Ramos (cell line): ENCODE results near the gene POU2F3.

Experiments
- in situ Hi-C: fragments of 300-500 bp; cut with MboI; formaldehyde crosslinking; loops from one replicate; pipeline ENCODE4 v1.14.3; 2022; ENCODE audit warnings: low sequenced_read_pairs; ENCODE audit not compliant: unreplicated experiment

The POU2F3 gene

DNA sequence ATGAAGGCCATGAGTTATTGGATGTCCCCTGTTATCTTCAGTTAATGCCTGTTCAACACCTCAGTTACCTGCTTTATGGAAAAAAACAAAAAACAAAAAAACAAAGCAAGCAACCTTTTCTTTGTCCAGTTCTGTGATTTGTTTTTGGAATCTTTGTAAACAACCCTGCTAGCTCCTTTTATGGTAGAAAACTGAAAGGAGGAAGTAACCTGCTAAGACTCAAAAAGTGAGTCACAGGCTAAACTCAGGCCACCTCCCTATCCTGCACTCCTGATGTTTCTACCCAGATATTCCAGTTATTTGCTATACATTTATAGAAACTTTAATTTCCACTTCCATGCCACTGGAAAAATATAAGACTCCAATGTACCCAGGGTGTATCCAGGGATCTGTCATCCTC, 64.6 kb downstream of the POU2F3 start:
- in situ Hi-C loops: no loop called here

DNA sequence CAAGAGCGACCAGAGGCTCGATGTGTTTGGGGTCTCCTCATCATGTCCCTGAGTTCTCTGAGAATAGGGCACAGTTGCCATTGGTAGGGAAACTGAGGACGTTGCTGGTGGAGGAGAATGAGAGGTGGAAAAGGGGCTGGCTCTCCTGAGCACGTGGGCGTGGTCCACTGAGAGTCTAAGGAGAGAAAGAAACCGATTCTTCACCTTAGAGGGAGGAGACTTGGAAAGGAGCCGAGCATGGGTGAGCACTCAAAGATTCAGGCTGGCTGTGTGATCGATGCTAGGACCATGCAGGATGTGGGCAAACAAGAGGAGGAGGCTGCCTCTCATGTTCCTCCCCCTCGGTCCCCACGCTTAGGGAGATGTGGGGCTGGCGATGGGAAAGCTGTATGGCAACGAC, 65.3 kb downstream of the POU2F3 start:
- in situ Hi-C loops: no loop called here

DNA sequence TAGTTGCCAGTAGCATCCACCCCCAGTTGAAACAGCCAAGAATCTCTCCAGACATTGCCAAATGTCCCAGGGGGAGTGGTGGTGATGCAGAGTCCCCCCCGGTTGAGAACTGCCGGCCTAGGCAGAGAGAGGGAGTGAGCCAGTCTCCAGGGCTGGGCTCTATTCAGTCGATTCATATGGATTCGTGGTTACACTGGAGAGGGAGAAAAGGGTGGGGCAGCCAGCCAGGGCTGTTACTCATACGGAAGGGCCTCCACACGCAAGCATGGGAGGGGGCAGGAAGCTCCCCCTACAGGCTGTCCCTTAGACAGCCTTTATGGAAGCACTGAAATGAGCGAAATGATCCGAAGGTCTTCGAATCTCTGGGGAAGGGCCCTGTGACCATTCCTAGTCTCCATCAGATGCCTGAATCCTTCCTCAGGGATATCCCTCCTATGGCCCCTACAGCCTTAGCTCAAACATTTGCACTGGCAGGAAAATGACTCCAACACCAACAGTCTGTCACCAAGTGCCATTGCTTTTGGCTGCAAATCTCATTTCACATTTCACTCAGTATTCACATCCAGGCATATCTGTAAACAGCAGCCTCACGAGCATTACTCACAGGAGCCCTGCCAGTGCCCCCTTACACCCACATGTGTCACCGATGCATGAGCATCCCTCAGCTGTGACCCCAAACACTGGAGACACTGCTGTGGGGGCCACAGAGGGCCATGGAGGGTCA, 66.7 kb downstream of the POU2F3 start:
- in situ Hi-C loops: no loop called here

DNA sequence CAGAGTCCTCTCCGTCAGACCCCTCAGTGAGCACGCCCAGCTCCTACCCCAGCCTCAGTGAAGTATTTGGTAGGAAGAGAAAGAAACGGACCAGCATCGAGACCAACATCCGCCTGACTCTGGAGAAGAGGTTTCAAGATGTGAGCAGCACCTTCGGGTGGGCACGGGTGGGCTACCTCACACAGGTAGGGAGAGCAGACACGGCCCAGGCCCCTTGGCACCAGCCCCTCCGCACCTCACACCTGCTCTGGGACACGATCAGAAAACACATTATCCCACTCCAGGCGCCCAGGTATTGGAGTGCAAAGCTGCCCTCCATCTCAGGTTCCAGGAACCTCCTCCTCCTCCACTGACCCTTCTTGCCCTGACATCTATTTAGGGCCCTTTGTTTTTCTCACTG, 67.5 kb downstream of the POU2F3 start:
- in situ Hi-C loops: no loop called here

DNA sequence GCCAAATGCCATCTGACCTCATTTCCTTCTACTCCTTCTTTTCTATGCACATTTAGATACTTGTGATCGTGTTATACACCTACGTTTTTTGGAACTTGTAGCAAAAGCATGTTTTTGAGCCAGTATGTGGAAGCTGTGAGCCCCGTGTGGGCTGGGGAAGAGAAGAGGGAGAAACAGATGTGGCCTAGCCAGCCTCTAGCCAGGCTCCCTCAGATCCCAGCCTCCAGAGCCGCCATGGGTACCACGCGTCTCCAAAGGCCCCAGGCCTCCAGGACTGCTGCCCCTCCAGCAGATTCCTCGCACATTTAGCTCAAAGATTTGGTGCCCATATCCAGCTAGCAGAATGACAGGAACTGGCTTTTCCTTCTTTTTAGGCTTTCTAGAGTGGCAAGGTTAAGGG, 68.1 kb downstream of the POU2F3 start:
- in situ Hi-C loops: no loop called here

DNA sequence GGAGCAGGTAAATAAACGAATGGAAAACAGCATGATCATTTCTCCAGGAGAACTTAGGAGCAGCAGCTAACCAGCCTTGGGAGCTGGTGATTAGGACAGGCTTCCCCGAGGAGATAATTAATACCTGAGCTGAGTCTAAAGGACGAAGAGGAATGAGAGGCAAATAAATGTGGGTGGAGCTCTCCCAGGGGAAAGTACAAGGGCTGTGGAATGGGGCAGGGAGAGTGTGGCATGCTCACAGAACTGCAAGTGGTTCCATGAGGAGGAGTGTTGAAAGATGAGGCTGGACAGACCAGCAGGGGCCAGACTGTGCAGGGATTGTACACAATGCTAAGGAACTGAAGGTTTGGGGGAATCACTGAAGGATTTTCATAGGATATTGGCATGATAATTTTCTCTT, 70.9 kb downstream of the POU2F3 start:
- in situ Hi-C loops: no loop called here

DNA sequence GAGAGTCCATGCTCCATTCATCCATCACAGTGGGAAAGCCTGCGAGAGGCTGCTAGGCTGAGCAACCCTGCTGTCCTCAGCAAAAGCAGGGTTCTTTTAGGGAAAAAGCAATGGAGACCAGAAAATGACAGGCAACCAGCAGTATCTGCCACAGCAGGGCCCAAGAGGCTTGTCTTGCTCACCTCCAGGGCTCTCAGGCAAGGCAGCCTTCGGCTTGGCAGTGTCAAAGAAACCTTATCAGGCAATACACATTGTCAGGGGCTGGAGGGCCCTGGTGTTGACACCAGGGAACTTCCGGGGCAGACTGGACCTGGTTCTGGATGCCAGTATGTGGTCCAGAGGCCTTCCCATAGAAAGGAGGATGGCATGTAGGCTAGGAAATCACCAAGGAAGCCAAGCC, 74.9 kb downstream of the POU2F3 start:
- in situ Hi-C loops: no loop called here

DNA sequence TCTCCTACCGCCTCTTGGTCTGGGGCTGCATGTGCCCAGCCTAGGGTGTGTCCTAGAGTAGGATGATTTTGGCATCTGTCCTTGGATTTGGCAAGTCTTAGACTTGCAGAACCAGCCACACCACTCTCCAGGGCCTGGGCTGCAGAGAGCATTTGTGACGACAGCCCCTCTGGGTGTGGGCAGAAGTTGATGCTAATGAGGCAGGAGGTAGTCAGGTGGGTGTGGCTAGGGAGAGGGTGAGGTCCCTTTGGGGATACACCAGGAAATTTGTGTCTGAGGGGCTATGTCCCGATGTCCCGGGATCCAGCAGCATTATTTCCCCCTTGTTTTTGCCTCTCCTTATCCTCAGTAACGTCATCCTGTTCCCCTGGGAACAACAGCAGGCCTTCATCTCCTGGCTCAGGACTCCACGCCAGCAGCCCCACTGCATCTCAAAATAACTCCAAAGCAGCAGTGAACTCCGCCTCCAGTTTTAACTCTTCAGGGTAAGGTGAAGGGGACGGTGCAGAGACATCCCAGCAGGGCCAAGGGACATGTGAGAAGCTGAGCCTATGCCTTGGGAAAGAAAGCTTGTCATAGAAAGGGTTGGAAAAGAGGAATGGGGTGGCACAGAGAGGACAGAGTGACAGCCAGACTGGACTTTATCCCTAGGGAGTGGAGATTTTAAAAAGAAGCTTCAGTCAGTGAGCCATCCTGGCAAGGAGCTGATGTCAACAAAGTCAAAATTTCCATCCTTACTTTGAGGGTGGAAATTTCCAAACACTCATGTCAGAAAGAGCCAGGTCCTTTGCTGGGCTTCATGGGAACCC, 77.1 kb downstream of the POU2F3 start:
- in situ Hi-C loops: no loop called here

DNA sequence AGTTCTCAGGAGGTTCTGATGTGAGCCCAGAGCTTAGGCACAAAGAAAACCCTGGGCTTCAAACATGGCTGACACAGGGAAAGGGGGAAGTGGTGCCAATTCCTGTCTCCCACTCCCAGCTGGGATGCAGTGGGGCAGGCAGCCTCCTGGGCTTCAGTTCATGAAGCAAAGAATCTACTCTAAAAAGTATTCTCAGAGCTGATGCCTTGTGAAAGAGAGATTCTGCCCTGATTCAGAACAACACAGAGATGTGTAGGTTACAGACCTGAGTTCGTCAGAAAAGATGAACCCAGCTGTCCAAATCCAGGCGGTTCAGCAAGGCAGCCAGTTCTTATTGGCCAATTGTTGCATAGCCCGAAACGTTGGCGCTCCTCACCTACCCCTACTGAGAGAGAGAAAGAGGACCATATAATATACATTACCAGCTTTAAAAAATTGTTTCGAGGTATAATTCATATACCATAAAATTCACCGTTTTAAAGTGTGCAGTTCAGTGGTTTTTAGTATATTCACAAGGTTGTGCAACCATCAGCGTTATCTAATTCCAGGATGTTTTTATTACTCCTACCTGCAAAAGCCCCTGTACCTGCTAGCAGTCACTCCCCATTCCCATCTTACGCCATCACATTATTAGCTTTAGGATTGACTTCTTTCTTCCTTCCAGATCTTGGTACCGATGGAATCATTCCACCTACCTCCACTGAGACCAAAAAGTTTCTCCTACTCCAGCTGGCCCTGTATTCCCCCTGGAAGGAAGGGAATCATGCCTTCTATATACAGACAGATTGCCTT, 77.9 kb downstream of the POU2F3 start:
- in situ Hi-C loops: no loop called here

DNA sequence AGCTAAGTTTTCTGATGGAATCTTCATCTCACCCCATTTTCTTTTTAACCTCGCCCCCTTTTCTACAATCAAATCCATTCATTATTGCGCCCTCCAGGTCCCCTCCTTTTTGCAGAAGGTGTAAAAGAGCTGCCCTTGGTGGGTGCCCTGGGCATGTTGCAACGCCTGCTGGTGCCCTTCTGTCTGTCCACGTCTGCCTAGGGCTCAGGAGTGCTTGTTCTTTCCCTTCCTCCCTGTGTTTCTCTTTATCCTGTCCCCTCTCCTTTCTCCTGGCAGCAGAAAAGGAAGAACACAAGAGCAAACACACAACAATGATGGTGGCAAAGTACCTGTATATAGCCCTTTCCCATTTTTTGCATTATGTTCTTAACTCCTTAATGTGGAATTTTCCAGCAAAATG, 79.0 kb downstream of the POU2F3 start:
- in situ Hi-C loops: no loop called here

DNA sequence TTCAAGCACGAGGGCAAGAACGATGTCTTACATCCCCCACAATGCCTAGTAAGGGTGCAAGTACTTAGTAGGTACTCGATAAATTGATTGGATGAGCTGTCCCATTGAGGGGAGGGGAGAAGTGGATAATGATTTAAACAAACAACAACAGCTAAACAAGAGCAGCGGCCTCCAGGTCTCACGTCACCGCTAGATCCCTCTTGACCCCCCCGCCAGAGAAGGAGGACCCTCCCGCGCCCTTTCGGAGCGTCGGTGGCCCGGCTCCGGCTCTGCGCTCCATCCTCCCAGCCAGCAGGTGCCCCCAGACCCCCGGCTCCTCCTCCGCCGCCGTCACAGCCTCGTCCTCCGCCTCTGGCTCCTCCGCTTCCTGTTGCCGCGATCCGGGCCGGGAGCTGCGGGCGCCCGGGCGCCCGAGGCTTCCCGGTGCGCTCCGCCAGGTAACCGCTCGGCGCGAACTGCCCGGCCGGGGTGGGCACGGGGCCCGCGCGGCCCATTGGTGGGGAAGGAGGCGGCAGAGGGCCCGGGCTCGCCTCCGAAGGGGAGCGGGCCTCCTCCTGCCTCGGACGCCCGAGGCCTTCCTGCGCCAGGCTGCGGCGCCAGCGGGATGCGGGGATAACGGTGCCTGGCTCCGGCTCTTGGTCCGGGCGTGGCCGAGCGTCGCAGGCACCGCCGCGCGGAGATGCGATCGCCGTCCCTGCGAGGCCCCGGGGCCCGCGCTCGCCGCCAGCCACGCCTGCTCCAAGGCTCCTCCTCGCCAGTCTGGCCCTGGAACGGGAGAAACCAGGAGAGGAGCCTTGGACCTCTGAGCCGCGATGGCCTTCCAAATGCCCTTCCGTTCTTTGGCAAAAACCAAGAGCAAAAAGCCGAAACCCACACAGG, 85.2 kb downstream of the POU2F3 start, which contains the start of gene TLCD5:
TLCD5 (plus strand) TSS at position 368 of the 879 bp plus-strand sequence. CDS start 2,143 bp downstream, outside the sequence.
- in situ Hi-C loops: no loop called here

DNA sequence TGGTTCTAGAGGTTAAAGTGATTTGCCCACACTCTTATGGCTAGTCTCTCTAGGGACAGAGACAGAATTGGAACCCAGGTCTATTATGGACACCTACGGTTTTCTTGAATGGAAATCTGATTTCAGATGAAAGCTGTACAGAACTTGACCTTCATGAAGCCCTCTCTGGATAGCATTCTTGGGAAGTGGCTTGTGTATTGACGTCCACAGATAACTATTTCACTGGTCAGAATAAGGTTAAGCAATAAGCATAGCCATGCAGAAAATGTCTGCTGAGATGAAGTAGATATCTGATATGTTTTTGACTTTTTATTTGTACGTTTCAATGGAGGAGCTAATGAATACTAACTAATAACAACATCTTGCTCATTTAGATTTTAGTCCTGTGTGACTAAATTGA, 86.3 kb downstream of the POU2F3 start:
- in situ Hi-C loops: no loop called here

DNA sequence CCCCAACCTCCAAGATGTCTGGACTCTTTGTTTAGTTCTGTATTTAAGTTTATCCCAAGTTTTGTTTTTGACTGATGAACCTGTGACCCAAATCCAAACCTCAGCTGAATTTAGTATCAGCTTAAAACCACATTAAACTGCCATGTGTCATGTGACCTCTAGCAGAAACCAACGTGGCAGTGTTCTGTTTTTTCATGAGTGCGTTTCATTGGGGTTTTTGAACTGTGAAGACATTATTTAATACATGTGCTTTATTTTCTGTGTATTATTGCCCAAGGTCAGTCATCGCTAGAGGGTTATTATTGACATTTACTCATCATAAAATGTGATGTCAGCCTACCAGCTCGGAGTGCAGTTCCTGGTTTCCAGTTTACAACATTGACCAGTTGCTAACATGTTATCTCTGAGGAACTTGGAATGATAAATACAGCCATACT, 86.9 kb downstream of the POU2F3 start:
- in situ Hi-C loops: no loop called here

DNA sequence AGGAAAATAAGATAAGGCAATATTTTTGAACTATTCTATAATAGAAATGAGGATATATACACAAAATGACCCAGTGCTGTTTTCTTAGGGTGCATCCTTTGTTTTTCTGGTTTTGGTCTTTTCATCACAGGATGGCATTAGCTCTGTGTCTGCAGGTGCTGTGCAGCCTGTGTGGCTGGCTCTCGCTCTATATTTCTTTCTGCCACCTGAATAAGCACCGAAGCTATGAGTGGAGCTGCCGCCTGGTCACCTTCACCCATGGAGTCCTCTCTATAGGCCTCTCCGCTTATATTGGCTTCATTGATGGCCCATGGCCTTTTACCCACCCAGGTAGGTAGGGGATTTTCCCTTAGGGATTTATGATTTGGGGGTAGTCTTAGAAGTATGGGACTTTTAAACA, 87.4 kb downstream of the POU2F3 start:
- in situ Hi-C loops: no loop called here

DNA sequence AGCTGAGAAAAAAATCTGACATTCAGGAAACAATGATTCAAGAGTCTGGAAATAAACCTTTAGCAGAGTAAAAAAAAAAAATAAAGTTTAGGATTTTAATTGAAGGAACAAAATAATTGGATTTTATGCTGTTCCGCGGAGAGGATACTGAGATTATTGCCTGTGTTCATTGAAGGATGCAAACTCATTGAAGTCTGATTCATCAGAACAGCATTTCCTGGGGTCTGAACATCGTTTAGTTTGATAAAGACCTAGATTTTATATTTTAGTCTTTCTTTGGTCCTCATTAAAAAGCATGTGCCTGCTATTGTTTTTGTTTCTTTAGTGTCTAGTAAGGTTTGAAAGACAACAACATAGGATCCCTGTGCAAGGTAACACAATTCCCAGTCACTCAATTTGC, 89.6 kb downstream of the POU2F3 start:
- in situ Hi-C loops: no loop called here

DNA sequence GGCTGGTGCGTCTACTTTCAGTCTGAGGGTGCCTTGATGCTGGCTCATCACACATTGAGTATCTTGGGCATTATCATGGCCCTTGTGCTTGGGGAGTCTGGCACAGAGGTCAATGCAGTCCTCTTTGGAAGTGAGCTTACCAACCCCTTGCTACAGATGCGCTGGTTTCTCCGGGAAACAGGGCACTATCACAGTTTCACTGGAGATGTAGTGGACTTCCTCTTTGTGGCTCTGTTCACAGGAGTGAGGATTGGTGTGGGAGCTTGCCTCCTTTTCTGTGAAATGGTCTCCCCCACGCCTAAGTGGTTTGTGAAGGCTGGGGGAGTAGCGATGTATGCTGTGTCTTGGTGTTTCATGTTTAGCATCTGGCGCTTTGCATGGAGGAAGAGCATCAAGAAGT, 90.1 kb downstream of the POU2F3 start:
- in situ Hi-C loops: no loop called here

DNA sequence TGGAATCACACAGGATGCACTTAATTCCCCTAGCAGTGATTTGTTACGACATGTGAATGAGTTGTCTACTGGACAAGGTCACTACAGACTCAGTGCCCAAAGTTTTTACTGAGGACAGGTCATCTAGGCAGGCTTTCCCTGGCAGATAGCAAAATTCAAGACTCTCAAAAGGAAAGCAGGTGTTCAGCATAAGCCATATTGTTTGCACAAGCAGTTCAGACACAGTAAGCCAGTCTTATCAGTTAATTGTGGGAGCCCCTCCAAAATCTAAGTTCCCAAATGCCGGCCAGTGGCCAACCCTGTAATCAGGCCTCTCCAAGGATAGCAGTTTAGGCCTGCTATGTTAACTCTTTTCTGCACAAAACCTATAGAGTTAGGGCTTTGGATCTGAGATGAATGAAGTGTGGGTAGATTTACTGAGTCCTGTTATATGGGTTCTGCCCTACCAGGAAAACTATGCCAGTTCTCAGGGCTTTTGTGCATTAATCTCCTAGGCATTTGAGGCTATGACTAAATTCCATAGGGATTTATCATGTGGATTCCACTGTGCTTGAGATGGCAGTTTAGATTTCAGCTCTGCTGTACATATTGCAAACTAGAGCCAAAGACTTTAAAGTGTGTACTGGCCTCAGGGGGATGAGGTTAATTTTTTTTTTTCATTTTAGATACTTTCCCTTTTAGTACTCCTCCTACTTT, 91.5 kb downstream of the POU2F3 start:
- in situ Hi-C loops: no loop called here

DNA sequence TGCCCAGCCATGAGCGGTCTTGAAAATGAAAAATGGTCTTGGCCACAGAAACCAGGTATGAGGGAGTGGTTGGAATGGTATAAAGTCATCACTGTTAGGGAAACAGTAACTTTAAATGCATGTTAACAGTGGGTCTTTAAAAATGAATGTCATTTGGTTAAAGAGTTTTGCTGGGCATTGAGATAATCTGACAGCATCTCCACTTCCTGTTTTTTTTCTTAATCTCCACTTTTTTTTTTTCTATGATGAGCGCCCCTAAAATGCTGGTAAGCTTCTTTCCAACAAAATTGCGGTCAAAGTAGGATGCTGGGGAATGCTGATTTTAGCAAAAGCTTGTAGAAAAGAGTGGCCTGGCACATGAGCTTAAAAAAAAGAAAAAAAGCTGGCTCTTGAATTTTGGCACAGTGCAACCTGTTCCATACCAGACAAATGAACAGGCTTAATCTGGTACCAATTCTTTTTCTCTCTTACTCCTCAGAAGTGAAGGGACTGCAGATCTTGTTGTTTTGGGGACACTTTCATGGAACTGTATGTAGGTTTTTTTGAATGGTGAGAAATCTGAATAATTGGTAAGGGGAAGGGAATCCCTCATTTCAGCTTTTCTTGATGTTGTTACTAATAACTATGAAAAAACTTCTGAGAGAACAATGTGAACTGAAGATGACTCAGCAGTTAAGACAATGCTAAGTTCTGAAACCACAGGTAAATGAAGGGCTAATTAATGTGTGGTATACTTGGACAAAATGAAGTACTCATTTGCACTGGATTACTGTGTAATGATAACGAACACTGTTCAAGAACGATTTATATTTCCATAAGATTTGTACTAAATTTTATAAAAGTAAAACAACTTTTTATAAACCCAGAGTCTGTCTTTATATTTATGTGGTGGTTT, 93.1 kb downstream of the POU2F3 start:
- in situ Hi-C loops: no loop called here
